NCI-H1105 (cell line): ENCODE data around the gene CRYBA2.

Experiments used
- DNase-seq: peaks from one replicate; lab custom pipeline; 2025; lab: John Stamatoyannopoulos, UW

CRYBA2 gene

GRCh38 chr2:218956039-218956438 is 37.2 kb downstream of the CRYBA2 start:
- no peak for DNase-seq

- no peak for DNase-seq
Observed at GRCh38 chr2:218954541-218955300, 38.5 kb downstream of the CRYBA2 start.

- DNase-seq: no peak
Observed at GRCh38 chr2:218953366-218953954, 39.8 kb downstream of the CRYBA2 start.

- DNase-seq: no peak
Observed at GRCh38 chr2:218952160-218952559, 41.1 kb downstream of the CRYBA2 start.

GRCh38 chr2:218946621-218947020 is 46.6 kb downstream of the CRYBA2 start:
- no peak for DNase-seq

GRCh38 chr2:218944759-218945404 is 48.3 kb downstream of the CRYBA2 start:
- DNase-seq: no peak
